Suprapubic skin (tissue), 4 donors: ENCODE measurements around the gene IFNLR1.

Experiments
- CTCF ChIP-seq, 2 donors: fragments of 200-600 bp in 1 of 2; fragments of 450-650 bp in 1 of 2; sonication (generic) in 1 of 2; IDR thresholded peaks; one replicate each; pipeline ENCODE4 v1.5.1; 2016 to 2019; ENCODE audit warnings: antibody characterized with exemption in 2 of 2, mild to moderate bottlenecking in 1 of 2, moderate library complexity in 1 of 2
- EP300 ChIP-seq: sonication (generic); formaldehyde crosslinking; IDR thresholded peaks from one replicate; pipeline ENCODE4 v1.6.1; 2017; ENCODE audit warnings: antibody characterized with exemption
- POLR2A ChIP-seq, 2 donors: fragments of 450-650 bp; IDR thresholded peaks; one replicate each; pipeline ENCODE4 v1.6.1; 2017; ENCODE audit warnings: antibody characterized with exemption in 2 of 2, mild to moderate bottlenecking in 2 of 2, moderate library complexity in 2 of 2
- POLR2AphosphoS5 ChIP-seq, 3 donors: sonication (generic); formaldehyde crosslinking; IDR thresholded peaks; one replicate each; pipeline ENCODE4 v1.6.1; 2017; ENCODE audit warnings: antibody characterized with exemption in 3 of 3

GRCh38 chr1:24104854-24105253 lies 82.2 kb downstream of the IFNLR1 start:
- TF ChIP-seq CTCF (IDR thresholded peaks at IDR 0.05) (no peak), EP300 (no peak), POLR2A (IDR thresholded peaks at IDR 0.05) (no peak), POLR2AphosphoS5 (IDR thresholded peaks at IDR 0.05) (no peak)
